PC-9 (cell line): ENCODE data around the gene MTUS2.

Source experiments
- CTCF ChIP-seq: fragments of 200-600 bp; sonication (generic); conservative IDR thresholded peaks from 2 replicates; pipeline ENCODE4 v1.6.1; 2017; ENCODE audit warnings: mixed run types, antibody characterized with exemption, mild to moderate bottlenecking, moderate library complexity
- EZH2 ChIP-seq: fragments of 200-600 bp; sonication (generic); IDR thresholded peaks from 2 replicates; pipeline ENCODE4 v1.8.0; 2017; ENCODE audit warnings: antibody characterized with exemption, low read depth

- TF ChIP-seq CTCF (no peak), EZH2 (no peak)
Observed at GRCh38 chr13:29527916-29528315, 707.8 kb downstream of the MTUS2 start.
